ENCODE measurements around the gene IFRD2.

The IFRD2 gene

GRCh38 chr3:50292159-50293078 lies at the start of gene IFRD2:
Gene IFRD2 (minus strand): TSS chr3:50292429. CDS start chr3:50292274, 155 bp downstream.
- DNase-seq = peak; percentile 94 to 95

DNA sequence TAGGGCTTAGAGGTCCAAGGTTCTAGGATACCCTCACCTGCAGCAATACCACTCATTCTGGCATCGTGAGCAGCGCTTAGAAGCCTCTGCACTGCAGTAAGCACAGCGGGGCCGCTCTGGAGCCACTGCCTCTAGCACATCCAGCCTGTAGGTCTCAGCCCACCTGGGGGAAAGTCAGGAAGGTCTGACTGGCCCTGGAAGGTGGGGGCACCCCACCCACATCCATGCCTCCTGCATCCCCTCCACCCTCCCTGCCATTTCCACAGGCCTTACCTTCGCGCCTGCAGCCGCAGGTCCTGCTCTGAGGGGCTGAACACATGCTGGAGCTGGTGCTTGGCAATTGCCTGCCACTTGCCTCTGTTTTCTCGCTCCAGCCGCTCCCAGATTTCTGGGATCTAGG lies 49.3 kb upstream of the IFRD2 start:
- DNase-seq = no peak

- peak; percentile 69 to 84 for DNase-seq
Measured at GRCh38 chr3:50340448-50341329, 48.5 kb upstream of the IFRD2 start, which contains the start of gene RASSF1. Gene RASSF1 (minus strand): TSS chr3:50340836. CDS start chr3:50340805, 31 bp downstream.

GRCh38 chr3:50340147-50340447 lies 47.9 kb upstream of the IFRD2 start:
- no peak for DNase-seq

GRCh38 chr3:50339485-50340146 lies 47.4 kb upstream of the IFRD2 start:
- DNase-seq = no peak

GRCh38 chr3:50338965-50339364 lies 46.7 kb upstream of the IFRD2 start:
- DNase-seq = no peak

GRCh38 chr3:50337175-50337861 lies 45.1 kb upstream of the IFRD2 start:
- DNase-seq = peak; percentile 97 to 98

DNA sequence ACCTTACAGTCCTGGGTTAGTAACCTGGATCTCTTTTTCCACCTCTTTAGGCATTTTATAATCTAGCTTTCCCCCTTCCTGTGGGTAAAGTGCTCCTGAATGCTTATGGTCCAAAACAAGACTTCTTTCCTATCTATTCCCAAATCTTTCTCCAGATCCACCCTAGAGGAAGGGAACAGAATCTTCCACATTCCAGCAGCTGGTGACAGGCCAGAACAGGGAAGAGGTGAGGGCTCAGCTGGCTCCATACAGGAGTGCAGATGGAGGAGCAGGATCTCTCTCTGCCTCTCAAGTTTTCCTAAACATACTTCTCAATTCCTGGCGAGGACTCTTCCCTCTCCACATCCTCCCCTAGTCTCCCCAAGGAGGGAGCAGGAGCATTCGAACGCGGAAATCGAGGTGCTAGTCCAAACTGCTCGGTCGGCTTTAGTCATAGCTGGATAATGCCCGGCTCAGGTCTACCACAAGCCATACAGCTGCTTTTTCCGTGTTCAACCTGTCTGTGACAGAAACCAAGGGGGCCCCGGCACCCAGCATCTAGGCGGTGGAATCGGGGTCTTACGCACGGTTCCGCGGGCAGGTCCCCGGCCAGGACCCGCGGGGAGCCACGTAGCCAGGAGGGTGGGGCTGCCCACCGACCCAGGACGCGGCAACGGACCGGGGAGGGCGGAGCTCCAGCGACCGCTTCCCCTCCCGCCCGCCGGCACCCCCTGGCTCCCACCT lies 44.4 kb upstream of the IFRD2 start:
- DNase-seq = no peak

DNA sequence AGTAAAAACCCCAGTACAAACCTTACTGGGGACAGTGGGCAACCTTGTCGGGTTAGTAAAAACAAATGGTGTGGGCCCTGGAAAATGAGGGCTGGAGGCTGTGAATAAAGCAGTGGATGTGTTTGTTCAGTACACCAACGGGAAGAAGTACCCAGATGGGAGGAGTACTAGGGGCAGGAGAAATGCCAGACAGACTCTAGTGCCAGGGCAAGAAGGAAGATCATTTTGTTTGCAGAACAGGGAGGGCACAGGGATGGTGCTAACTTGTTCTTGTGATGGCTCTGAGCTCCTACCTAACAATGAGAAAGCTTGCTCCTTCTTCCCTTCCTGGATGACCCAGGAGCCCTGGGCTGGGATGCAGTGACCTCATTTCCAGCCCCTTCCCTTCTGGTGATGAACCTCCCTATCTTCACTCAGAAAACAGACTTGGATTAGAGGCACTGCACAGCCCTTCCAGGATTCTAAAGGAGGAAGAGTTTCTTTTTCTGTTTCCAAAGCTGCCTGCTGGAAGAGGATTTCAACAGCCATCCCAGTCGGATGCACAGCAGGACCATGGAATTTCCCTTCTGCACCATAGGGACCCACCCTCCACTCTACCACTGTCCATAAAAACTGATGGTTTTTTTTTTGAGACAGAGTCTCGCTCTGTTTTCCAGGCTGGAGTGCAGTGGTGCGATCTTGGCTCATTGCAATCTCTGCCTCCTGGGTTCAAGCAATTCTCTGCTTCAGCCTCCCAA lies 42.3 kb upstream of the IFRD2 start:
- no peak for DNase-seq

GRCh38 chr3:50333744-50334328 lies 41.6 kb upstream of the IFRD2 start:
- no peak for DNase-seq

DNA sequence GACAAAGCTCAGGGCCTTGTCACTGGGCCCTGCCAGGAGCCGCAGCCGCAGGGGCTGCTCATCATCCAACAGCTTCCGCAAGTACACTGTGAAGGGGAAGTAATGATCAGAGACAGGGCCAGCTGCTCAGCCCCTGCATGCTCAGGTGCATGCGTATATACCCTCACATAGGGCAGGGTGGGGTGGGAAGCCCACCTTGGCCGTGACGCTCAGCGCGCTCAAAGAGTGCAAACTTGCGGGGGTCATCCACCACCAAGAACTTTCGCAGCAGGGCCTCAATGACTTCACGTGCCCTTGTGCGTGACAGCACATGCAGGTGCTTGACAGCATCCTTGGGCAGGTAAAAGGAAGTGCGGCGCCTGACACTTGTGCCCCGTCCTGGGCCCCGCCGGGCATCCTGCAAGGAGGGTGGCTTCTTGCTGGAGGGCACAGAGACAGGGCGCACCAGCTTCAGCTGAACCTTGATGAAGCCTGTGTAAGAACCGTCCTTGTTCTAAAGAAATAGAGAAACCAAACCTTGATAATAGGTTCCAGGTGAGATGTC lies 39.2 kb upstream of the IFRD2 start:
- no peak for DNase-seq

- no peak for DNase-seq
Measured at GRCh38 chr3:50330330-50330729, 38.1 kb upstream of the IFRD2 start.

DNA sequence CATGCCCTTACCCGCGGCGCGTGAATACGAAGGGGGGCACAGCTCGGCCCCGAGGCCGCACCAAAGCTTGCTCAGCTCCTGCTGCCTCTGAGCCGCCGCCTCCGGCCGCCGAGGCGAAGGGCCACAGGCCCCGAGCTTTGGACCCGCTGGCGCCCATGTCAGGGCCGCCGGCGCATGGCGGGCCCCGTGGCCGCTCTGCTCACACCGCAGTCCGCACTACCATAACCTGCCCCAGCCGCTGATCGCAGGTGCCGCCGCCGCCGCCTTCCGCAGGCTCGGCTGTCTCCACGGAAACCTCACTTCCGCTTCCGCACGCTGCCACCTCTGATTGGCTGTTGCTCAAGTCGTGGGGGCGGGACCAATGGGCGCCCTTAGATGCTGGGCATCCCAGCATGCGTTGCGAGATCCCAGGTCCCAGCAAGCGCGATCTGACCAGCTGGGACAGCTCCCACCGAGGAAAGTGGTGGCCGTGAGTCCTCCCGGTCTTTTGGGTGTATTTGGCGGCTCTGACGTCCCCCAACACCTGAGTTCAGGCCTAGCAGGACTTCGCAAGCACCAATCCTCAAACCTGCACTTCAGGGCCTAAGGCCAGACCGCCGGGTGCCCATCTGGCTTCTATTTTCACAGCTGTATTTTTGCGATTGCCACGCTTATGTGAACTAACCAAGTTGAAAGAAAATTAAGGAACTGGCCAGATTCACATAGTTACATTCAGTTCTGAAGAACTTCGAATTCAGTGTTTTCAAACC lies 35.9 kb upstream of the IFRD2 start, which contains the start of gene TUSC2:
Gene TUSC2, minus strand, starts transcription at position 281 of the 749 bp plus-strand sequence. Its CDS starts 124 bp downstream, at position 157.
- peak; percentile 96 to 97 for DNase-seq

GRCh38 chr3:50327129-50327528 lies 34.9 kb upstream of the IFRD2 start:
- DNase-seq = no peak

DNA sequence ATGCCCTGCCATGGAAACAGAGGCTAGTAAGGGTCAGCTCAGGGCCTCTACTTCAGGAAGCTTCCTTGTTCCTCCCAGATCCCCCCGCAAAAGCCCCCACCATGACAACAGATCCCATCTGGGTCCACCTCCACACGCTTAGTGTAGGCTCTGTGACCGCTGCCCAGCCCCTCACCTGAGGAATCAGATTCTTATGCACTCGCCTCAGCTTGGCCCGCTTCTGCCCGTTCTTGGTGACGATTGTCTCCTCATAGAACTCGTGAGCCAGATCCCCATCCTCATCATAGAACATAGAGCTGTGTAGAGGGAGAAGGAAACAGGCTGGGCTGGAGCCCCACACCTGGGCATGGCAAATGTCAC lies 33.9 kb upstream of the IFRD2 start:
- no peak for DNase-seq

DNA sequence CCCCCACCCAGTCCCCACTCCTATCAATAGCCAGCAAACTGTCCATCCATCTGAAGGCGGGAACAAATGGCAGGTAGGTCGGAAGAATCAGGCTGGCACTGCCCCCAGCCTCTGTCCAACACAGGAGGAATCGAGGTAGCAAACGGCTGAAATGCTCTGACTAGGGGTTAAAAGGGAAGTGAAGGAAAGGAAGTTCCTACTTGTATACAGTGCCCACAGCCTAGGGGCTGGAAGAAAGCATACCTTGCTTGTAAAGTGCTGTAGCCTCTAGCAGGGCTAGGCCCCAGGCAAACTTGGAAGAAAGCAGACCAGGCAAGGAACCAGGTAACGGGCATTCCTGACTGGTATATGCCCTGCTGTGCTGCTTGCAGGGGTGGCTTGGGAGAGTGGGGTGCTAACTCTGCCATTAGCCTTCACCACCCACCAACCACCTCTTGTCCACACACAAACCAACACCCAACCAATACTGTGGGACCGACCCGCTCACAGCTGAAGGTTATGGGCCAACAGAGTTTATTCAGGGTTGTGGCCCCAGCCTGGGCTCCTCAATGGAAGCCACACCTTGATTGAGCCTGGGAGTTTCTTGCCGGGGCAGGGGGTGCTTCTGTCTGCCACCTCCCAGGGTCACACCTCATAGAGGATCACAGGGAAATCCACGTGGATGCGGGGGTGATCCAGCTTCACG lies 33.4 kb upstream of the IFRD2 start:
- DNase-seq = no peak

DNA sequence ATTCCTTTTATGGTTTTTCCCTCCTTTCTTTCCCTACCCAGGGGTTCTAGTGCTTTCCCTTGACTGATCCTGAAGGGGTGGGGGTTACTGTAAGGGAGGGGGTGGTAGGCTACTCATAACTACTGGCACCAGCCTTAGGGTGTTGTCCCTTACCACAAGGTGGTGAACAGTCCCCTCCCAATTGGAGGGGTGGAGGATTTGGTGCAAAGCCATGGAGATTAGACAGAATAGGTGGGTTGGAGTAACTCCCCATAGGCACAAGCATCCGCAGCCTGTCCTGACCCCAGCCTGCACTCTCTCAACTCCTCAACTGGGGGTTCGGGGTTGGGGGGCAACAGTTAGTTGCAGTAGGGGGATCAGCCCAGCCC lies 32.9 kb upstream of the IFRD2 start:
- DNase-seq = no peak

DNA sequence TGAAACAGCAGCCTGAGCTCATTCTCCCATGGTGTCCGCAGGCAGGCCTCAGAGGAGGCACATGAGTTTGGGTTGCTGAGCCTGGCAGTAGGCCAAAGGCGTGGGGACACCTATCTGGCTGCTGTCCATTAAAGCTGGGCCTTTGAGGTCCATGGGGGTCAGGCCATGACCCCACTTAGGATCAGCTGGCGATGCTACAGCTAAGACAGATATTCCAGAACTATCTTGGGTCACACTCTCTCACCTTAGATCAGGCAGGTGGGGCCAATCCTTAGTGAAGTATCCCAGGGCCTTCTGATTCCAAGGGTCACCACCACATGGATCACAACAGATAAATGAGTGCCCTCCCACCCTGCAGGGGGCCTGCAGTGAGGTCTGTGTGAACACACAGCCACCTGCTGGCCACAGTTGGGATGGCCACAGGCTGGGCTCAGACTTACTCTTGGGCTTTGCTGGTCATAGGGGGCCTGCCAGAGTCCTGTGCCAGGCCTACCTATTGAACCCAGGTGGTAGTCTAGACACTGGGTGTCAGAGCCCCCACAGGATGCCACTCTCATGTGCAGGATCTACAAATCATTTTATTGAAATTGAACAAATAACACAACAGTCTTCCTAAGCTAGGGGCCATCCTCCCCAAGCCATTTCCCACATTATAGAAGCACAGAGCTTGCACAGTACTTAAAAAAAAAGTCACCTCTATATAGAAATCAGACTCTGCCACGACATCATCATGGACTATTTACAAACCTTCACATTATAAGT lies 32.3 kb upstream of the IFRD2 start:
- peak; percentile 72 to 77 for DNase-seq

All from stimulated activated CD4-positive, alpha-beta T cell treated with anti-CD3 and anti-CD28 coated beads, Interleukin-2, amount 100 ng/mL, for 24 hours (primary cell).